ENCODE data around the gene MCUR1.
"Not testable (repeated sequence)": the region's sequence is repeated elsewhere in the genome, so short reads cannot be mapped to it uniquely, and the experiment has no call there.

MCUR1 gene

DNA sequence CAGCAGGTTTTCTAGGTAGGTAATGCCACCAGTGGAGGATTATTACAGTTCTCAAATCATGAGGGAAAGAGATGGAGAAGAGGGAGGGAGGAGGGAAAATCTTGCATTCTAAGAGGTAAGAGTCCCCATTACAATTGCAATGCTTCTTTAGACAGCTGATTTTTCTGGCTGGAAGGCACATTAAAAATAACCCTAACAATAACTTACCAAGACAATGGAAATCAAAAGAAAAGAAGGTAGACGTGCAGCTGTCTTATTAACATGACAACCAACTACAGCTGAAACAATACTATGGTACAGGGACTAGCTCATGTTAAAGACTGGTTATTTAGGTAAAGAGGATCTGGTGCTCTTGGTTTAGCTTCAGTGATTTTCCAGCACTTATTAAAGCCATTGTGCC lies 24.6 kb downstream of the MCUR1 start:
- no peak for TF ChIP-seq CTCF (IDR thresholded peaks at IDR 0.05; ENCODE audit: low read depth, low read length)
- H3K4me3 ChIP-seq (replicated peaks in 1 of 2; ENCODE audit: low read depth in 2 of 2, low read length in 2 of 2), result no peak overlapping the region
- DNase-seq (ENCODE audit: low read depth in 2 of 2), result no peak

- no peak overlapping the region for H3K4me3 ChIP-seq (replicated peaks in 1 of 2; ENCODE audit: low read depth in 2 of 2, low read length in 2 of 2)
- no peak for DNase-seq (ENCODE audit: low read depth in 2 of 2)
- TF ChIP-seq CTCF (IDR thresholded peaks at IDR 0.05; ENCODE audit: low read depth, low read length), result no peak
These were observed 25.5 kb downstream of the MCUR1 start for GRCh38 chr6:13788820-13789219.

DNA sequence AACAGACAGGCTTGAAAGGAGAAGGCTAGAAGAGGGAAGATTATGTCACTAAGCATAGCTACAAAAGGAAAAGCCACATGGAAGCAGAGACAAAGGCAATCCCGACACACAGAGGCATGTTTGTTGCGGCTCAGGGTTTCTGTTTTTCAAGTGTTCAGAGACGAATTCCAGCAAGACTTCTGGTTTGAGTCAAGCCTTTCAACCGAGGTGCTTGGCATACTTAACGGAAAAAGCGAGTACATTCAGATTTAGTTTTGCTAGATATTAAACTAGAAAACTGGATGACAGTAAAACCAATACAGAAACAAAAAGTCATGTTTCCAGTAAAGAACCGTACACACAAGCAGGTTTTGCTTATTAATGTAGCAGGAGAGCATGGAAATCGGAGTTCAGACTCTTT lies 27.2 kb downstream of the MCUR1 start:
- peak; percentile 24 to 72 for DNase-seq (ENCODE audit: low read depth in 2 of 2)

DNA sequence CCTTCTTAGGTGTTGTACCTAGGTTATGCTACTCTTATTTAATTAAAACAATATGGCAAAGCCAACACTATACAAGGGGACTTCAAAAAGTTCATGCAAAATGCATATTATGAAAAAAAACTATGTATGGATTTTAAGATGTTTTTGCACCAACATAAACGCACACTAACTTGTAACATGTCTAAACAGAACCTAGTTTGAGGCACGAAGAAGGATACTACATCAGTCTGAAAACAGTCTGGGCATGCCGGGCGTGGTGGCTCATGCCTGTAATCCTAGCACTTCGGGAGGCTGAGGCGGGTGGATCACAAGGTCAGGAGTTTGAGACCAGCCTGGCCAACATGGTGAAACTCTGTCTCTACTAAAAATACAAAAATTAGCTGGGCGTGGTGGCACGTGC lies 34.2 kb downstream of the MCUR1 start:
- not testable (repeated sequence) for H3K4me3 ChIP-seq (replicated peaks in 1 of 2; ENCODE audit: low read depth in 2 of 2, low read length in 2 of 2); DNase-seq (ENCODE audit: low read depth in 2 of 2)

More for the DNA sequence above, 27.2 kb downstream of the MCUR1 start:
- no peak for TF ChIP-seq CTCF (IDR thresholded peaks at IDR 0.05; ENCODE audit: low read depth, low read length)
- H3K4me3 ChIP-seq (replicated peaks in 1 of 2; ENCODE audit: low read depth in 2 of 2, low read length in 2 of 2), result no peak overlapping the region

DNA sequence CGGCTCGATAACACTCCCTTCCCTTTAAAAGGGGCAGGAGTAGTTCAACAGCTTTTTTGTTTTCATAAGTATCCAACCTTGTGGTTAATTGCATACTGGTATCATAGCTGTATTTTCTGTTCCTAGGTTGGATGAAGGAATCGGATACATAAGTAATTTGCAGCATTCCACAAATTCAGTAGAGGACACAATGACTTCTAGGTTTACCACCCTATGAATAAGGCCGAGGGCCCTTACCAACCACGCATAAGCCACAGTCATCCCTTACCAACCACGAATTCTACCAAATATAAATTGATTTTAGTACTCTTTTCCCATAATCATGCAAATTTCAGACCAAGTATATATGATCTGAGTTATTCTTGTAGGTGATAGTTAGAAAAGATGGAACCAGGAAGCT lies 36.3 kb downstream of the MCUR1 start:
- H3K4me3 ChIP-seq (replicated peaks in 1 of 2; ENCODE audit: low read depth in 2 of 2, low read length in 2 of 2), result no peak overlapping the region
- TF ChIP-seq CTCF (IDR thresholded peaks at IDR 0.05; ENCODE audit: low read depth, low read length), result no peak
- DNase-seq (ENCODE audit: low read depth in 2 of 2), result no peak

DNA sequence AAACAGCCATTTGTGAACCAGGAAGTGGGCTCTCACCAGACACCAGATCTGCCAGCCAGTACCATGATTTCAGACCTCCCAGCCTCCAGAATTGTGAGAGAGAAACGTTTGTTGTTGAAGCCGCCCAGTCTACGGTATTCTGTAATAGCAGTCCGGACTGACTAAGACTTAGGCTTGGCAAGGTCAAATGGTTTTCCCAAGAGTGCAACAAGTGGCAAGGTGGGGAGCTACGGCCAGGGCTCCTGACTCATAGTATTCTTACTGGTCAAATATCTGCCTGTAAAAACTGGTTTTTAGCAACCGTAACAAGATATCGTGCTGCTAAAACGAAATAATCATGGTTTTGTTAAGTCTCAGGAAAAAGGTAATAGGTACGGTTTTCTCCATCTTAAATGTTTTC lies 37.8 kb downstream of the MCUR1 start:
- no peak overlapping the region for H3K4me3 ChIP-seq (replicated peaks in 1 of 2; ENCODE audit: low read depth in 2 of 2, low read length in 2 of 2)
- DNase-seq (ENCODE audit: low read depth in 2 of 2), result peak in 1 of 2 donors; percentile 22
- TF ChIP-seq CTCF (IDR thresholded peaks at IDR 0.05; ENCODE audit: low read depth, low read length), result no peak

DNA sequence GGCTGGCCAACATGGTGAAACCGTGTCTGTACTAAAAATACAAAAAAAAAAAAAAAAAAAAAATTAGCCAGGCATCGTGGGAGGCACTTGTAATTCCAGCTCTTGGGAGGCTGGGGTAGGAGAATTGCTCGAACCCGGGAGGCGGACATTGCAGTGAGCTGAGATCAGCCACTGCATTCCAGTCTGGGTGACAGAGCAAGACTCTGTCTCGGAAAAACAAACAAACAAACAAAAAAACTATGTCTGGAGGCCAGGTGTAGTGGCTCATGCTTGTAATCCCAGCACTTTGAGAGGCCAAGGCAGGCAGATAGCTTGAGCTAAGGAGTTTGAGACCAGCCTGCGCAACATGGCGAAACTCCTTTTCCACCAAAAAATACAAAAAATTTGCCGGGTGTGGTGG lies 38.9 kb downstream of the MCUR1 start:
- H3K4me3 ChIP-seq (replicated peaks in 1 of 2; ENCODE audit: low read depth in 2 of 2, low read length in 2 of 2); DNase-seq (ENCODE audit: low read depth in 2 of 2): not testable (repeated sequence)

- not testable (repeated sequence) for H3K4me3 ChIP-seq (replicated peaks in 1 of 2; ENCODE audit: low read depth in 2 of 2, low read length in 2 of 2); DNase-seq (ENCODE audit: low read depth in 2 of 2)
These were observed 41.9 kb downstream of the MCUR1 start for GRCh38 chr6:13772358-13773030.
